Measurements from ENCODE around the gene SUSD4.

DNA sequence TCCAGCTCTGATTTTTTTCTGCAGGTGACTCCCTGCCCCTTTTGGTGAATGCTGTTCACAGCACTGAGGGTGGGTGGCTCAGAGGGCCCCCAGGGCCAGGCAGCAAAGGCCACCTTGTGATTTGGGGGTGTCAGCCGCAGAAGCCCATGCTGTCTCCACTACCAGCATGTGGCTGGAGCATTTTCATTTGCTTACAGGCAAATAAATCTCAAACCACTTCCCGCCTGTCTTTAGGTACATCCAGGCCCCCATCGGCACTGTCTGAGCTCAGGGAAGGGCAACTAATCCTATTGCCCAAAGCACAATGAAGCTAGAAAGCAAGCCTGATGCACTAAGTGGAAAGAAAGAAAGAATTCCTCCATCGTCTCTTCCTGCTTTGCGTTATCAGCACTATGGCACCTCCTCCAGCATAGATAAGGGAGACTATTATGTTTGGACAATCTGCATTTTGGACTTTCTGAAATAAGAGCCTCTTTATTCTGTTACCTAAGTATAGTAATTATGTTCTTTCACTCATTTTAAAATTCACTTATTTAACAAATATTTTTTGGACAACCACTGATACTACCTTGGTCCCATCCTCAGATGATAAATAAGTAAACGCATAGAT is 120.4 kb downstream of the SUSD4 start:
- TF ChIP-seq, protein P1, sequence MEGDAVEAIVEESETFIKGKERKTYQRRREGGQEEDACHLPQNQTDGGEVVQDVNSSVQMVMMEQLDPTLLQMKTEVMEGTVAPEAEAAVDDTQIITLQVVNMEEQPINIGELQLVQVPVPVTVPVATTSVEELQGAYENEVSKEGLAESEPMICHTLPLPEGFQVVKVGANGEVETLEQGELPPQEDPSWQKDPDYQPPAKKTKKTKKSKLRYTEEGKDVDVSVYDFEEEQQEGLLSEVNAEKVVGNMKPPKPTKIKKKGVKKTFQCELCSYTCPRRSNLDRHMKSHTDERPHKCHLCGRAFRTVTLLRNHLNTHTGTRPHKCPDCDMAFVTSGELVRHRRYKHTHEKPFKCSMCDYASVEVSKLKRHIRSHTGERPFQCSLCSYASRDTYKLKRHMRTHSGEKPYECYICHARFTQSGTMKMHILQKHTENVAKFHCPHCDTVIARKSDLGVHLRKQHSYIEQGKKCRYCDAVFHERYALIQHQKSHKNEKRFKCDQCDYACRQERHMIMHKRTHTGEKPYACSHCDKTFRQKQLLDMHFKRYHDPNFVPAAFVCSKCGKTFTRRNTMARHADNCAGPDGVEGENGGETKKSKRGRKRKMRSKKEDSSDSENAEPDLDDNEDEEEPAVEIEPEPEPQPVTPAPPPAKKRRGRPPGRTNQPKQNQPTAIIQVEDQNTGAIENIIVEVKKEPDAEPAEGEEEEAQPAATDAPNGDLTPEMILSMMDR (IDR thresholded peaks at IDR 0.05) = no peak
- TF ChIP-seq POLR2A (IDR thresholded peaks at IDR 0.05) = no peak

Data from uterus (tissue), 2 donors.